Measurements from ENCODE around the gene TPGS2.

Gene TPGS2

GRCh38 chr18:36752929-36753865 is 75.6 kb downstream of the TPGS2 start:
- Histone ChIP-seq H2AFZ (ENCODE audit: low read length) (no peak overlapping the region), H3K9ac (ENCODE audit: low read depth, low read length, poor library complexity, severe bottlenecking) (no peak overlapping the region)
- TF ChIP-seq CTCF (conservative IDR thresholded peaks at IDR 0.05; ENCODE audit: low read length): no peak
- TF ChIP-seq EZH2phosphoT487 (IDR thresholded peaks at IDR 0.05; ENCODE audit: borderline replicate concordance): no peak

GRCh38 chr18:36745219-36745975 is 83.4 kb downstream of the TPGS2 start:
- Histone ChIP-seq H3K27me3 (ENCODE audit: insufficient read depth, low read length, poor library complexity, severe bottlenecking) (no peaks in the 10 kb centered on the region), H3K36me3 (ENCODE audit: insufficient read depth, low read length) (no peaks in the 10 kb centered on the region), H4K20me1 (ENCODE audit: insufficient read depth, low read length, poor library complexity, severe bottlenecking) (no peaks in the 10 kb centered on the region), H3K9me2 (replicated peaks; ENCODE audit: low read depth, low read length) (no peaks in the 10 kb centered on the region), H3K9me3 (ENCODE audit: insufficient read depth, low read depth, low read length) (no peaks in the 10 kb centered on the region), H2AFZ (ENCODE audit: low read length) (no peak overlapping the region), H3K79me2 (ENCODE audit: insufficient read depth, low read length) (no peaks in the 10 kb centered on the region), H3K4me3 (ENCODE audit: low read length, poor library complexity, severe bottlenecking) (no peak overlapping the region), H3K4me1 (ENCODE audit: insufficient read depth, low read length, poor library complexity, severe bottlenecking) (peaks cover 13% of the 10 kb centered on the region), H3F3A (ENCODE audit: low read depth) (no peaks in the 10 kb centered on the region), H3K9ac (ENCODE audit: low read depth, low read length, poor library complexity, severe bottlenecking) (no peak overlapping the region), H3K4me2 (ENCODE audit: low read depth, low read length, poor library complexity, severe bottlenecking) (no peak overlapping the region)
- TF ChIP-seq CTCF (conservative IDR thresholded peaks at IDR 0.05; ENCODE audit: low read length) (no peak), EZH2phosphoT487 (IDR thresholded peaks at IDR 0.05; ENCODE audit: borderline replicate concordance) (no peak)

More at GRCh38 chr18:36752929-36753865, 75.6 kb downstream of the TPGS2 start:
- Histone ChIP-seq H3K27me3 (ENCODE audit: insufficient read depth, low read length, poor library complexity, severe bottlenecking) (no peaks in the 10 kb centered on the region), H3K9me3 (ENCODE audit: insufficient read depth, low read depth, low read length) (no peaks in the 10 kb centered on the region), H3K36me3 (ENCODE audit: insufficient read depth, low read length) (no peaks in the 10 kb centered on the region), H3K4me1 (ENCODE audit: insufficient read depth, low read length, poor library complexity, severe bottlenecking) (no peaks in the 10 kb centered on the region), H3K9me2 (replicated peaks; ENCODE audit: low read depth, low read length) (no peaks in the 10 kb centered on the region), H3K4me3 (ENCODE audit: low read length, poor library complexity, severe bottlenecking) (no peak overlapping the region), H3K79me2 (ENCODE audit: insufficient read depth, low read length) (no peaks in the 10 kb centered on the region), H4K20me1 (ENCODE audit: insufficient read depth, low read length, poor library complexity, severe bottlenecking) (no peaks in the 10 kb centered on the region), H3K4me2 (ENCODE audit: low read depth, low read length, poor library complexity, severe bottlenecking) (no peak overlapping the region), H3F3A (ENCODE audit: low read depth) (no peaks in the 10 kb centered on the region)

GRCh38 chr18:36744261-36744876 is 84.4 kb downstream of the TPGS2 start:
- Histone ChIP-seq H2AFZ (ENCODE audit: low read length) (0 out of 2 replicates have a peak overlapping the region, but pooled peaks have one; percentile 14), H3K9ac (ENCODE audit: low read depth, low read length, poor library complexity, severe bottlenecking) (no peak overlapping the region), H3K79me2 (ENCODE audit: insufficient read depth, low read length) (no peaks in the 10 kb centered on the region), H3K27me3 (ENCODE audit: insufficient read depth, low read length, poor library complexity, severe bottlenecking) (no peaks in the 10 kb centered on the region), H3K36me3 (ENCODE audit: insufficient read depth, low read length) (no peaks in the 10 kb centered on the region), H3K9me2 (replicated peaks; ENCODE audit: low read depth, low read length) (no peaks in the 10 kb centered on the region), H3K4me3 (ENCODE audit: low read length, poor library complexity, severe bottlenecking) (no peak overlapping the region), H4K20me1 (ENCODE audit: insufficient read depth, low read length, poor library complexity, severe bottlenecking) (no peaks in the 10 kb centered on the region), H3K4me1 (ENCODE audit: insufficient read depth, low read length, poor library complexity, severe bottlenecking) (peaks cover 13% of the 10 kb centered on the region), H3K9me3 (ENCODE audit: insufficient read depth, low read depth, low read length) (no peaks in the 10 kb centered on the region), H3F3A (ENCODE audit: low read depth) (no peaks in the 10 kb centered on the region), H3K4me2 (ENCODE audit: low read depth, low read length, poor library complexity, severe bottlenecking) (no peak overlapping the region)
- TF ChIP-seq EZH2phosphoT487 (IDR thresholded peaks at IDR 0.05; ENCODE audit: borderline replicate concordance) (no peak), CTCF (conservative IDR thresholded peaks at IDR 0.05; ENCODE audit: low read length) (no peak)
